Measurements from ENCODE around the gene SLC25A23. TPM values are rescaled to one million over a fixed set of nuclear protein-coding genes. Genes with fewer than 3 reads are reported as not detected.

The SLC25A23 gene
- total RNA-seq, 1 experiment from 2014 or later, result 89.5 TPM

DNA sequence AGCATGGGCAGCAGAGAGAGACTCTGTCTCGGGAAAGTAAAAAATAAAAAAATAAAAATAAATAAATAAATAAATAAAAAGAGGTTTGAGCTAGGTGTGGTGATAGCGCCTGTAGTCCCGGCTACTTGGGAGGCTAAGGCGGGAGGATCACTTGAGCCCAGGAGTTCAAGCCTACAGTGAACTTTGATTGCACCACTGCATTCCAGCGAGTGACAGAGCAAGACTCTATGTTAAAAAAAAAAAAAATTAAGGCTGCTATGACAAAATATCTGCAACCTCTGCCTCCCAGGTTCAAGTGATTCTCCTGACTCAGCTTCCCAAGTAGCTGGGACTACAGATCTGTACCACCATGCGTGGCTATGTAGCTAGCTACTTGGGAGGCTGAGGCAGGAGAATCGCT lies 25.2 kb upstream of the SLC25A23 start:
- Histone ChIP-seq H3K4me1 (ENCODE audit: control insufficient read depth in 1 of 2, insufficient read depth in 2 of 2, low read length in 2 of 2) (peaks cover 0 to 8% of the 10 kb centered on the region in 2 experiments; a peak in 1 of 4 replicates), H3K9me3 (ENCODE audit: control insufficient read depth in 1 of 2, insufficient read depth in 1 of 2, low read depth in 1 of 2, low read length in 2 of 2) (no peaks in the 10 kb centered on the region), H3K9me2 (ENCODE audit: insufficient read depth) (no peaks in the 10 kb centered on the region), H3K79me2 (ENCODE audit: insufficient read depth, low read length) (no peaks in the 10 kb centered on the region), H3K4me3 (replicated peaks in 1 of 2; ENCODE audit: low read depth in 1 of 2, low read length in 2 of 2) (no peak overlapping the region), H3K9ac (ENCODE audit: low read length) (no peak overlapping the region), H3K36me3 (ENCODE audit: control insufficient read depth in 1 of 2, insufficient read depth in 2 of 2, low read length in 2 of 2) (no peaks in the 10 kb centered on the region), H4K20me1 (ENCODE audit: insufficient read depth) (no peaks in the 10 kb centered on the region), H2AFZ (ENCODE audit: low read depth, low read length, poor library complexity, severe bottlenecking) (no peak overlapping the region), H3K27me3 (ENCODE audit: insufficient read depth, low read length) (no peaks in the 10 kb centered on the region), H3K27ac (ENCODE audit: low read depth, low read length) (no peak overlapping the region), H3K4me2 (ENCODE audit: low read length) (no peak overlapping the region)
- intact Hi-C loops (cut with micrococcal nuclease), result no loop called here
- DNase-seq (ENCODE audit: low read depth, low spot score), result no peak
- CTCF ChIA-PET, result no interaction called here
- POLR2A ChIA-PET, result no interaction called here
- no peak for TF ChIP-seq EZH2phosphoT487 (IDR thresholded peaks at IDR 0.05; ENCODE audit: borderline replicate concordance)
- TF ChIP-seq, protein P1, sequence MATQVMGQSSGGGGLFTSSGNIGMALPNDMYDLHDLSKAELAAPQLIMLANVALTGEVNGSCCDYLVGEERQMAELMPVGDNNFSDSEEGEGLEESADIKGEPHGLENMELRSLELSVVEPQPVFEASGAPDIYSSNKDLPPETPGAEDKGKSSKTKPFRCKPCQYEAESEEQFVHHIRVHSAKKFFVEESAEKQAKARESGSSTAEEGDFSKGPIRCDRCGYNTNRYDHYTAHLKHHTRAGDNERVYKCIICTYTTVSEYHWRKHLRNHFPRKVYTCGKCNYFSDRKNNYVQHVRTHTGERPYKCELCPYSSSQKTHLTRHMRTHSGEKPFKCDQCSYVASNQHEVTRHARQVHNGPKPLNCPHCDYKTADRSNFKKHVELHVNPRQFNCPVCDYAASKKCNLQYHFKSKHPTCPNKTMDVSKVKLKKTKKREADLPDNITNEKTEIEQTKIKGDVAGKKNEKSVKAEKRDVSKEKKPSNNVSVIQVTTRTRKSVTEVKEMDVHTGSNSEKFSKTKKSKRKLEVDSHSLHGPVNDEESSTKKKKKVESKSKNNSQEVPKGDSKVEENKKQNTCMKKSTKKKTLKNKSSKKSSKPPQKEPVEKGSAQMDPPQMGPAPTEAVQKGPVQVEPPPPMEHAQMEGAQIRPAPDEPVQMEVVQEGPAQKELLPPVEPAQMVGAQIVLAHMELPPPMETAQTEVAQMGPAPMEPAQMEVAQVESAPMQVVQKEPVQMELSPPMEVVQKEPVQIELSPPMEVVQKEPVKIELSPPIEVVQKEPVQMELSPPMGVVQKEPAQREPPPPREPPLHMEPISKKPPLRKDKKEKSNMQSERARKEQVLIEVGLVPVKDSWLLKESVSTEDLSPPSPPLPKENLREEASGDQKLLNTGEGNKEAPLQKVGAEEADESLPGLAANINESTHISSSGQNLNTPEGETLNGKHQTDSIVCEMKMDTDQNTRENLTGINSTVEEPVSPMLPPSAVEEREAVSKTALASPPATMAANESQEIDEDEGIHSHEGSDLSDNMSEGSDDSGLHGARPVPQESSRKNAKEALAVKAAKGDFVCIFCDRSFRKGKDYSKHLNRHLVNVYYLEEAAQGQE (IDR thresholded peaks at IDR 0.05; ENCODE audit: low read depth), result no peak
- TF ChIP-seq EGR1 (IDR thresholded peaks at IDR 0.05; ENCODE audit: low read depth), result no peak
- no peak for TF ChIP-seq JUND (IDR thresholded peaks at IDR 0.05)
- TF ChIP-seq ZNF274 (IDR thresholded peaks at IDR 0.05; ENCODE audit: low read depth, low read length), result no peak
- no peak for TF ChIP-seq RAD21 (IDR thresholded peaks at IDR 0.05; ENCODE audit: low read depth)
- no peak for TF ChIP-seq POLR2AphosphoS5 (IDR thresholded peaks at IDR 0.05; ENCODE audit: low read depth, low read length)
- no peak for TF ChIP-seq FOSL1 (IDR thresholded peaks at IDR 0.05; ENCODE audit: low read depth)
- no peak for TF ChIP-seq CEBPB (IDR thresholded peaks at IDR 0.05; ENCODE audit: low read depth)
- no peak for TF ChIP-seq ZFX (IDR thresholded peaks at IDR 0.05)
- no peak for TF ChIP-seq ELF1 (IDR thresholded peaks at IDR 0.05; ENCODE audit: borderline replicate concordance, low read depth)
- TF ChIP-seq TCF7L2 (IDR thresholded peaks at IDR 0.05; ENCODE audit: borderline replicate concordance, extremely low read depth, insufficient read depth, insufficient read length), result no peak
- TF ChIP-seq POLR2A (IDR thresholded peaks at IDR 0.05; ENCODE audit: borderline replicate concordance, extremely low read depth, insufficient read depth, insufficient read length), result no peak
- no peak for TF ChIP-seq SRF (IDR thresholded peaks at IDR 0.05; ENCODE audit: low read depth)
- no TSS peak for BruUV-seq (replicated peaks)
- ATAC-seq, result no peak
- RAD21 ChIA-PET (ENCODE audit: low non-redundant PET in 1 of 2, low total read pairs in 2 of 2, uncharacterized antibody in 2 of 2, unreplicated experiment in 2 of 2), result no interaction called here

Measured in HCT116 (cell line).